ENCODE data around the gene EVA1C.

GRCh38 chr21:32366191-32366590, 46.3 kb upstream of the EVA1C start:
- no peak for TF ChIP-seq TAF1 (IDR thresholded peaks at IDR 0.05; ENCODE audit: borderline replicate concordance, insufficient read depth, low read length)
- TF ChIP-seq REST (IDR thresholded peaks at IDR 0.05; ENCODE audit: insufficient read depth in 1 of 2, low read depth in 2 of 2, low read length in 2 of 2) = no peak
- TF ChIP-seq SIN3A (IDR thresholded peaks at IDR 0.05; ENCODE audit: borderline replicate concordance, insufficient read depth, low read length) = no peak

Measured in PFSK-1 (cell line).